SK-N-SH (cell line): ENCODE measurements around the gene WWTR1.

Source experiments
- CHD2 ChIP-seq: fragments of 150-350 bp; IDR thresholded peaks from 2 replicates; pipeline ENCODE4 v1.6.1; 2018; ENCODE audit warnings: low read length; ENCODE audit not compliant: partially characterized antibody
- CTCF ChIP-seq: fragments of 200-600 bp; sonication (generic); IDR thresholded peaks from 2 replicates; pipeline ENCODE4 v1.6.1; 2017; ENCODE audit warnings: antibody characterized with exemption, mild to moderate bottlenecking, moderate library complexity
- EP300 ChIP-seq, 2 experiments: IDR thresholded peaks; 2 replicates each; pipeline versions ENCODE4 v1.4.0 to v1.6.1; 2012; ENCODE audit warnings: borderline replicate concordance in 1 of 2, low read depth in 1 of 2, low read length in 1 of 2
- EZH2phosphoT487 ChIP-seq: fragments of 200-600 bp; sonication (generic); IDR thresholded peaks from 2 replicates; pipeline ENCODE4 v1.6.1; 2017; ENCODE audit warnings: low read depth, mixed run types, mild to moderate bottlenecking, antibody characterized with exemption, moderate library complexity, borderline replicate concordance
- FOXM1 ChIP-seq: IDR thresholded peaks from 2 replicates; pipeline ENCODE4 v1.4.0; 2012; ENCODE audit warnings: low read depth, mild to moderate bottlenecking
- MAX ChIP-seq: IDR thresholded peaks from 2 replicates; pipeline ENCODE4 v1.4.0; 2012; ENCODE audit warnings: low read depth
- MXI1 ChIP-seq: IDR thresholded peaks from 2 replicates; pipeline ENCODE4 v1.6.1; 2012; ENCODE audit warnings: mild to moderate bottlenecking, low read depth, low read length, improper control_type of control experiment
- NFIC ChIP-seq: IDR thresholded peaks from 2 replicates; pipeline ENCODE4 v1.4.0; 2012; ENCODE audit warnings: borderline replicate concordance
- POLR2AphosphoS5 ChIP-seq: IDR thresholded peaks from 2 replicates; pipeline ENCODE4 v1.6.1; 2012; ENCODE audit warnings: low read depth, low read length
- RAD21 ChIP-seq: IDR thresholded peaks from 2 replicates; pipeline ENCODE4 v1.6.1; 2012; ENCODE audit warnings: mild to moderate bottlenecking, low read length
- RFX5 ChIP-seq: IDR thresholded peaks from 2 replicates; pipeline ENCODE4 v1.6.1; 2012; ENCODE audit warnings: mild to moderate bottlenecking, improper control_type of control experiment, low read length
- SIN3A ChIP-seq: IDR thresholded peaks from 2 replicates; pipeline ENCODE4 v1.6.1; 2012; ENCODE audit warnings: low read depth, mild to moderate bottlenecking, low read length, moderate library complexity, borderline replicate concordance
- TAF1 ChIP-seq: IDR thresholded peaks from 2 replicates; pipeline ENCODE4 v1.6.1; 2012; ENCODE audit warnings: low read depth, mild to moderate bottlenecking, low read length, moderate library complexity, borderline replicate concordance
- YY1 ChIP-seq: IDR thresholded peaks from 2 replicates; pipeline ENCODE4 v1.4.0; 2012; ENCODE audit warnings: low read depth, mild to moderate bottlenecking

- TF ChIP-seq FOXM1, result no peak
- no peak for TF ChIP-seq CTCF
- TF ChIP-seq EZH2phosphoT487, result no peak
- TF ChIP-seq SIN3A, result no peak
- TF ChIP-seq RAD21, result no peak
- no peak for TF ChIP-seq POLR2AphosphoS5
- TF ChIP-seq RFX5, result no peak
- TF ChIP-seq YY1, result no peak
- no peak for TF ChIP-seq CHD2
- no peak for TF ChIP-seq MAX
- no peak for TF ChIP-seq MXI1
- TF ChIP-seq NFIC, result no peak
- TF ChIP-seq TAF1, result no peak
- no peak for TF ChIP-seq EP300 (IDR thresholded peaks at IDR 0.05; ENCODE audit: borderline replicate concordance in 1 of 2, low read depth in 1 of 2, low read length in 1 of 2)
Measured at GRCh38 chr3:149545049-149545448, 112.8 kb downstream of the WWTR1 start.
